Measurements from ENCODE around the gene CAMTA1. TPM values are rescaled to one million over a fixed set of nuclear protein-coding genes. Genes with fewer than 3 reads are reported as not detected.

The CAMTA1 gene
- total RNA-seq, 2 donors from 2014 or later: 76.6 to 85.8 TPM

GRCh38 chr1:7229696-7230631 is 444.7 kb downstream of the CAMTA1 start:
- intact Hi-C loops (cut with DNase I, micrococcal nuclease): no loop called here
- no peak for DNase-seq
- ATAC-seq: no peak

- ATAC-seq (no peak), DNase-seq (no peak)
- intact Hi-C loops (cut with DNase I, micrococcal nuclease): no loop called here
Measured at GRCh38 chr1:7232441-7233236, 447.4 kb downstream of the CAMTA1 start.

GRCh38 chr1:7233237-7233540 is 447.9 kb downstream of the CAMTA1 start:
- intact Hi-C loops (cut with DNase I, micrococcal nuclease): no loop called here
- DNase-seq: no peak
- ATAC-seq: no peak

- intact Hi-C loops (cut with DNase I, micrococcal nuclease): no loop called here
- DNase-seq (no peak), ATAC-seq (no peak)
Measured at GRCh38 chr1:7233646-7234470, 448.6 kb downstream of the CAMTA1 start.

GRCh38 chr1:7234471-7234755 is 449.2 kb downstream of the CAMTA1 start:
- intact Hi-C loops (cut with DNase I, micrococcal nuclease): no loop called here
- no peak for DNase-seq
- no peak for ATAC-seq

- DNase-seq (no peak), ATAC-seq (no peak)
- intact Hi-C loops (cut with DNase I, micrococcal nuclease): no loop called here
Measured at GRCh38 chr1:7235871-7236517, 450.7 kb downstream of the CAMTA1 start.

- ATAC-seq (no peak), DNase-seq (no peak)
- intact Hi-C loops (cut with DNase I, micrococcal nuclease): no loop called here
Measured at GRCh38 chr1:7236844-7237515, 451.7 kb downstream of the CAMTA1 start.

GRCh38 chr1:7247158-7247557 is 461.9 kb downstream of the CAMTA1 start:
- no peak for DNase-seq
- intact Hi-C loops (cut with DNase I, micrococcal nuclease): no loop called here
- no peak for ATAC-seq

GRCh38 chr1:7247791-7248548 is 462.7 kb downstream of the CAMTA1 start:
- intact Hi-C loops (cut with DNase I, micrococcal nuclease): no loop called here
- no peak for ATAC-seq
- DNase-seq: no peak

GRCh38 chr1:7248549-7249199 is 463.4 kb downstream of the CAMTA1 start:
- ATAC-seq: no peak

GRCh38 chr1:7249516-7249915 is 464.3 kb downstream of the CAMTA1 start:
- intact Hi-C loops (cut with DNase I, micrococcal nuclease): no loop called here
- ATAC-seq (no peak), DNase-seq (no peak)

More at GRCh38 chr1:7248549-7249199, 463.4 kb downstream of the CAMTA1 start:
- intact Hi-C loops (cut with DNase I, micrococcal nuclease): no loop called here
- no peak for DNase-seq

GRCh38 chr1:7250176-7250575 is 464.9 kb downstream of the CAMTA1 start:
- intact Hi-C loops (cut with DNase I, micrococcal nuclease): no loop called here
- ATAC-seq (no peak), DNase-seq (no peak)

GRCh38 chr1:7250597-7251453 is 465.6 kb downstream of the CAMTA1 start:
- intact Hi-C loops (cut with DNase I, micrococcal nuclease): no loop called here
- DNase-seq: no peak
- no peak for ATAC-seq

GRCh38 chr1:7251454-7251800 is 466.2 kb downstream of the CAMTA1 start:
- no peak for ATAC-seq
- intact Hi-C loops (cut with DNase I, micrococcal nuclease): no loop called here
- no peak for DNase-seq

GRCh38 chr1:7252411-7253117 is 467.3 kb downstream of the CAMTA1 start:
- DNase-seq: no peak
- intact Hi-C loops (cut with DNase I, micrococcal nuclease): no loop called here
- no peak for ATAC-seq

GRCh38 chr1:7253118-7253480 is 467.8 kb downstream of the CAMTA1 start:
- intact Hi-C loops (cut with DNase I, micrococcal nuclease): no loop called here
- ATAC-seq (no peak), DNase-seq (no peak)
